Panc1 (cell line): ENCODE results near the gene PROKR1. TPM values are rescaled to one million over a fixed set of nuclear protein-coding genes. Genes with fewer than 3 reads are reported as not detected.
A peak's percentile ranks its signal among the peaks of the same experiment; 100 is the strongest.
"Not testable (repeated sequence)": the region's sequence is repeated elsewhere in the genome, so short reads cannot be mapped to it uniquely, and the experiment has no call there.

Source experiments
- ATAC-seq: fragments of 200-7000 bp; cut with Tn5 transposase; 2 replicates; pipeline ENCODE4 v1.9.1; 2020; ENCODE audit warnings: mild to moderate bottlenecking, moderate library complexity
- BruUV-seq: library from RNA; stranded (reverse); fragments of 400-500 nt; replicated peaks from 2 replicates; lab custom pipeline; 2021; lab: Mats Ljungman, UMichigan
- CTCF ChIA-PET: fragments of 300-600 bp; sonication (Branson Sonifier 250); formaldehyde crosslinking; loops from one replicate; lab custom pipeline; 2022; ENCODE audit warnings: antibody characterized with exemption; lab: Charles Lee
- POLR2A ChIA-PET: fragments of 300-600 bp; sonication (Branson Sonifier 250); formaldehyde crosslinking; loops from one replicate; lab custom pipeline; 2022; ENCODE audit warnings: antibody characterized with exemption; lab: Charles Lee
- DNase-seq: peaks from one replicate; pipeline ENCODE4 v3.0.0-alpha.2; 2010; ENCODE audit warnings: low read depth, low spot score
- H3K27ac ChIP-seq: 2 replicates; pipeline ENCODE4 v1.5.1; 2011; ENCODE audit warnings: mild to moderate bottlenecking, low read length, inconsistent platforms
- H3K27me3 ChIP-seq: fragments of 200-500 bp; sonication (Bioruptor generic); 2 replicates; pipeline ENCODE4 v1.6.0; 2014; ENCODE audit warnings: low read length, inconsistent platforms; ENCODE audit not compliant: control insufficient read depth, insufficient read depth
- H3K36me3 ChIP-seq: fragments of 200-500 bp; sonication (Bioruptor generic); 2 replicates; pipeline ENCODE4 v1.5.1; 2014; ENCODE audit warnings: inconsistent platforms, mild to moderate bottlenecking, low read length, moderate library complexity; ENCODE audit not compliant: control insufficient read depth, insufficient read depth
- H3K4me1 ChIP-seq: 2 replicates; pipeline ENCODE4 v1.5.1; 2011; ENCODE audit warnings: inconsistent platforms, mild to moderate bottlenecking, low read length, moderate library complexity; ENCODE audit not compliant: control insufficient read depth, insufficient read depth
- H3K4me3 ChIP-seq, 2 experiments: 2 replicates each; pipeline ENCODE4 v1.5.1; 2011 to 2012; ENCODE audit warnings: low read depth in 2 of 2, low read length in 2 of 2, mild to moderate bottlenecking in 2 of 2, inconsistent platforms in 1 of 2, moderate library complexity in 1 of 2
- H3K9me3 ChIP-seq: fragments of 200-500 bp; sonication (Bioruptor generic); 2 replicates; pipeline ENCODE4 v1.5.1; 2014; ENCODE audit warnings: low read depth, mild to moderate bottlenecking, inconsistent platforms, low read length, moderate library complexity; ENCODE audit not compliant: control insufficient read depth, insufficient read depth
- CTCF ChIP-seq: fragments of 450-650 bp; IDR thresholded peaks from 2 replicates; pipeline ENCODE4 v1.5.1; 2017; ENCODE audit warnings: mild to moderate bottlenecking
- POLR2AphosphoS5 ChIP-seq: IDR thresholded peaks from 2 replicates; pipeline ENCODE4 v1.6.1; 2012; ENCODE audit warnings: mild to moderate bottlenecking, low read depth, low read length, moderate library complexity
- REST ChIP-seq, 2 experiments: IDR thresholded peaks; 2 replicates each; pipeline ENCODE4 v1.6.1; 2011 to 2012; ENCODE audit warnings: low read depth in 2 of 2, control low read depth in 1 of 2, low read length in 1 of 2, mild to moderate bottlenecking in 1 of 2, moderate library complexity in 1 of 2; ENCODE audit not compliant: insufficient read depth in 1 of 2
- SIN3A ChIP-seq: IDR thresholded peaks from 2 replicates; pipeline ENCODE4 v1.6.1; 2012; ENCODE audit warnings: low read depth, mild to moderate bottlenecking, low read length, moderate library complexity, borderline replicate concordance; ENCODE audit not compliant: insufficient read depth
- TCF7L2 ChIP-seq: IDR thresholded peaks from 2 replicates; pipeline ENCODE4 v1.6.1; 2011; ENCODE audit warnings: mild to moderate bottlenecking, low read depth, low read length, inconsistent platforms
- in situ Hi-C: cut with HindIII; loops from 2 replicates; pipeline ENCODE4 v1.10.0; 2016; ENCODE audit warnings: low sequenced_read_pairs, low pct_unique_long_range_greater_than_20kb
- intact Hi-C: fragments of 100-400 bp; cut with micrococcal nuclease; formaldehyde crosslinking; loops from one replicate; pipeline ENCODE4 v1.10.0; 2022; ENCODE audit not compliant: unreplicated experiment
- total RNA-seq: library from RNA; stranded (reverse); gene quantifications from one replicate; pipeline ENCODE4 v1.2.1, GENCODE V29; 2021; ENCODE audit not compliant: unreplicated experiment

Gene PROKR1
- total RNA-seq, 1 experiment from 2014 or later = not detected

GRCh38 chr2:68675470-68675869 lies 32.1 kb downstream of the PROKR1 start:
- CTCF ChIA-PET = no interaction called here
- Histone ChIP-seq H3K27ac (no peak overlapping the region), H3K9me3 (no peaks in the 10 kb centered on the region), H3K36me3 (no peaks in the 10 kb centered on the region), H3K27me3 (no peaks in the 10 kb centered on the region), H3K4me3 (no peak overlapping the region), H3K4me1 (no peaks in the 10 kb centered on the region)
- intact Hi-C loops (no loop called here), in situ Hi-C loops (no loop called here)
- POLR2A ChIA-PET = no interaction called here
- TF ChIP-seq TCF7L2 (no peak), REST (IDR thresholded peaks at IDR 0.05; ENCODE audit: insufficient read depth in 1 of 2, low read depth in 2 of 2, low read length in 1 of 2) (no peak), SIN3A (no peak), POLR2AphosphoS5 (no peak), CTCF (no peak)
- no TSS peak for BruUV-seq
- no peak for ATAC-seq
- DNase-seq = no peak

- in situ Hi-C loops, intact Hi-C loops, H3K27me3 ChIP-seq, H3K36me3 ChIP-seq, ATAC-seq, BruUV-seq, H3K4me3 ChIP-seq, CTCF ChIA-PET, DNase-seq, POLR2A ChIA-PET, H3K4me1 ChIP-seq, H3K9me3 ChIP-seq, H3K27ac ChIP-seq: not testable (repeated sequence)
Observed at GRCh38 chr2:68677837-68678236, 34.5 kb downstream of the PROKR1 start.

GRCh38 chr2:68679166-68679916 lies 36.0 kb downstream of the PROKR1 start:
- DNase-seq, H3K27me3 ChIP-seq, POLR2A ChIA-PET, CTCF ChIA-PET, intact Hi-C loops, ATAC-seq, H3K4me1 ChIP-seq, H3K9me3 ChIP-seq, H3K36me3 ChIP-seq, H3K27ac ChIP-seq, BruUV-seq, in situ Hi-C loops: not testable (repeated sequence)
- peak overlapping the region; percentile 18 to 20 for H3K4me3 ChIP-seq

GRCh38 chr2:68679917-68680267 lies 36.5 kb downstream of the PROKR1 start:
- CTCF ChIA-PET, in situ Hi-C loops, intact Hi-C loops, ATAC-seq, POLR2A ChIA-PET, H3K36me3 ChIP-seq, DNase-seq, BruUV-seq, H3K9me3 ChIP-seq, H3K27me3 ChIP-seq, H3K27ac ChIP-seq, H3K4me1 ChIP-seq: not testable (repeated sequence)
- H3K4me3 ChIP-seq = peak overlapping the region; percentile 18 to 20; a peak in 2 of 4 replicates
